ENCODE results near the gene ASNSD1. TPM values are rescaled to one million over a fixed set of nuclear protein-coding genes. Genes with fewer than 3 reads are reported as not detected.

Gene ASNSD1
- total and polyA plus RNA-seq, 2 of the 13 experiments (the other 11 are each of a cell fraction or from before 2014, with no cell fraction given) = 35.1 to 96.6 TPM

- TF ChIP-seq HMGXB4 (CRISPR knock-in tag; IDR thresholded peaks at IDR 0.05; ENCODE audit: borderline replicate concordance in 1 of 2, low read depth in 1 of 2) = peak; percentile 100
- peak; percentile 99 for TF ChIP-seq REPIN1 (CRISPR knock-in tag; IDR thresholded peaks at IDR 0.05; ENCODE audit: borderline replicate concordance, low read depth)
- peak; percentile 94 for TF ChIP-seq MXD1 (CRISPR knock-in tag; IDR thresholded peaks at IDR 0.05)
- peak in 1 of 2 experiments; percentile 82; a peak in 2 of 4 replicates for TF ChIP-seq ATF4 (CRISPR knock-in tag; IDR thresholded peaks at IDR 0.05)
- TF ChIP-seq THAP7 (CRISPR knock-in tag; IDR thresholded peaks at IDR 0.05) = peak; percentile 85
- TF ChIP-seq ZNF329 (CRISPR knock-in tag; IDR thresholded peaks at IDR 0.05; ENCODE audit: low read depth) = peak; percentile 95
- TF ChIP-seq ZNF263 (CRISPR knock-in tag; IDR thresholded peaks at IDR 0.05) = peak; percentile 80
- no peak; the same call in 1 of the 2 replicates for TF ChIP-seq ZC3H4 (CRISPR knock-in tag; IDR thresholded peaks at IDR 0.05; ENCODE audit: borderline replicate concordance)
- peak; percentile 99 for TF ChIP-seq ZNF563 (CRISPR knock-in tag; IDR thresholded peaks at IDR 0.05)
- no peak for TF ChIP-seq ZNF720 (CRISPR knock-in tag; IDR thresholded peaks at IDR 0.05)
- peak; percentile 95 for TF ChIP-seq HNRNPLL (IDR thresholded peaks at IDR 0.05; ENCODE audit: low read depth, low read length, poor library complexity, severe bottlenecking)
- TF ChIP-seq ZIK1 (CRISPR knock-in tag; IDR thresholded peaks at IDR 0.05; ENCODE audit: borderline replicate concordance, low read depth) = peak; percentile 94; the same call in 1 of the 2 replicates
- no peak for TF ChIP-seq ZNF234 (CRISPR knock-in tag; conservative IDR thresholded peaks at IDR 0.05)
- TF ChIP-seq PLRG1 (conservative IDR thresholded peaks at IDR 0.05) = no peak
- no peak for TF ChIP-seq ZNF577 (CRISPR knock-in tag; IDR thresholded peaks at IDR 0.05; ENCODE audit: borderline replicate concordance, low read depth)
- TF ChIP-seq SNRNP70 (IDR thresholded peaks at IDR 0.05; ENCODE audit: low read depth, low read length) = no peak
- peak; percentile 86 for TF ChIP-seq ZSCAN9 (CRISPR knock-in tag; IDR thresholded peaks at IDR 0.05; ENCODE audit: borderline replicate concordance)
- no peak for TF ChIP-seq ADNP (CRISPR knock-in tag; IDR thresholded peaks at IDR 0.05)
- TF ChIP-seq POGZ (CRISPR knock-in tag; IDR thresholded peaks at IDR 0.05) = peak; percentile 96
- peak; percentile 97 for TF ChIP-seq CSRNP1 (CRISPR knock-in tag; IDR thresholded peaks at IDR 0.05)
- TF ChIP-seq ETV5 (CRISPR knock-in tag; IDR thresholded peaks at IDR 0.05; ENCODE audit: borderline replicate concordance) = peak; percentile 97
These were observed 13.3 kb downstream of the ASNSD1 start, which contains the start of gene ANKAR (continued) for GRCh38 chr2:189674374-189675112.

All from HepG2 (cell line).